Lower lobe of right lung (tissue), 2 donors: ENCODE measurements around the gene LMNB1. TPM values are rescaled to one million over a fixed set of nuclear protein-coding genes. Genes with fewer than 3 reads are reported as not detected.
"Not testable (repeated sequence)": the region's sequence is repeated elsewhere in the genome, so short reads cannot be mapped to it uniquely, and the experiment has no call there.

Source experiments
- ATAC-seq, 2 donors: fragments of 200-7000 bp; cut with Tn5 transposase; one replicate each; pipeline ENCODE4 v1.9.1; 2020 to 2022; ENCODE audit warnings: mild to moderate bottlenecking in 2 of 2, moderate library complexity in 2 of 2
- DNase-seq: peaks from one replicate; pipeline ENCODE4 v3.0.0-alpha.2; 2020
- H3K27ac ChIP-seq: fragments of 200-600 bp; one replicate; pipeline ENCODE4 v1.8.0; 2022
- H3K27me3 ChIP-seq: fragments of 200-600 bp; one replicate; pipeline ENCODE4 v1.8.0; 2022; ENCODE audit warnings: low read depth
- H3K36me3 ChIP-seq: fragments of 200-600 bp; one replicate; pipeline ENCODE4 v1.8.0; 2022; ENCODE audit warnings: mild to moderate bottlenecking
- H3K4me1 ChIP-seq: fragments of 200-600 bp; one replicate; pipeline ENCODE4 v1.8.0; 2022
- H3K4me3 ChIP-seq: fragments of 200-600 bp; one replicate; pipeline ENCODE4 v1.8.0; 2022; ENCODE audit warnings: mild to moderate bottlenecking
- H3K9me3 ChIP-seq: fragments of 200-600 bp; one replicate; pipeline ENCODE4 v1.8.0; 2022
- intact Hi-C: fragments of 100-400 bp; cut with DNase I; formaldehyde crosslinking; loops from one replicate; pipeline ENCODE4 v1.11.0; 2022
- total RNA-seq: library from RNA; stranded (reverse); fragmentation: NEBNext Ultra II Directional; extraction: Animal tissue kit (Norgen Biotek cat#: 25700); gene quantifications from one replicate; pipeline ENCODE4 v1.2.1, GENCODE V29; 2021
- TF ChIP-seq, protein P1 (sequence below): fragments of 200-600 bp; IDR thresholded peaks from one replicate; pipeline ENCODE4 v1.8.0; 2022; ENCODE audit warnings: antibody characterized with exemption, mild to moderate bottlenecking
- donor health status: DM: no; HTN: yes; CAD: no; lungs with severe emphysema.

LMNB1 gene
- total RNA-seq, 1 donor from 2014 or later = 13.5 TPM

- Histone ChIP-seq H3K27ac (no peak overlapping the region), H3K9me3 (no peaks in the 10 kb centered on the region), H3K36me3 (peaks cover 5% of the 10 kb centered on the region), H3K27me3 (no peaks in the 10 kb centered on the region), H3K4me1 (no peaks in the 10 kb centered on the region), H3K4me3 (no peak overlapping the region)
- TF ChIP-seq, protein P1, sequence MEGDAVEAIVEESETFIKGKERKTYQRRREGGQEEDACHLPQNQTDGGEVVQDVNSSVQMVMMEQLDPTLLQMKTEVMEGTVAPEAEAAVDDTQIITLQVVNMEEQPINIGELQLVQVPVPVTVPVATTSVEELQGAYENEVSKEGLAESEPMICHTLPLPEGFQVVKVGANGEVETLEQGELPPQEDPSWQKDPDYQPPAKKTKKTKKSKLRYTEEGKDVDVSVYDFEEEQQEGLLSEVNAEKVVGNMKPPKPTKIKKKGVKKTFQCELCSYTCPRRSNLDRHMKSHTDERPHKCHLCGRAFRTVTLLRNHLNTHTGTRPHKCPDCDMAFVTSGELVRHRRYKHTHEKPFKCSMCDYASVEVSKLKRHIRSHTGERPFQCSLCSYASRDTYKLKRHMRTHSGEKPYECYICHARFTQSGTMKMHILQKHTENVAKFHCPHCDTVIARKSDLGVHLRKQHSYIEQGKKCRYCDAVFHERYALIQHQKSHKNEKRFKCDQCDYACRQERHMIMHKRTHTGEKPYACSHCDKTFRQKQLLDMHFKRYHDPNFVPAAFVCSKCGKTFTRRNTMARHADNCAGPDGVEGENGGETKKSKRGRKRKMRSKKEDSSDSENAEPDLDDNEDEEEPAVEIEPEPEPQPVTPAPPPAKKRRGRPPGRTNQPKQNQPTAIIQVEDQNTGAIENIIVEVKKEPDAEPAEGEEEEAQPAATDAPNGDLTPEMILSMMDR = peak; percentile 42
- DNase-seq (no peak), ATAC-seq (no peak)
- intact Hi-C loops = no loop called here
Observed at GRCh38 chr5:126837906-126838539, 61.1 kb downstream of the LMNB1 start.

DNA sequence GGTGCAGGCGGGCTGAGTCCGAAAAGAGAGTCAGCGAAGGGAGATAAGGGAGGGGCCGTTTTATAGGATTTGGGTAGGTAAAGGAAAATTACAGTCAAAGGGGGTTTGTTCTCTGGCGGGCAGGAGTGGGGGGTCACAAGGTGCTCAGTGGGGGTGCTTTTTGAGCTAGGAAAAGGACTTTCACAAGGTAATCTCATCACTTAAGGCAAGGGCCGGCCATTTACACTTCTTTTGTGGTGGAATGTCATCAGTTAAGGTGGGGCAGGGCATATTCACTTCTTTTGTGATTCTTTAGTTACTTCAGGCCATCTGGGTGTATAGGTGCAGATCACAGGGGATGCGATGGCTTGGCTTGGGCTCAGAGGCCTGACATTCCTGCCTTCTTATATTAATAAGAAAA, 62.5 kb downstream of the LMNB1 start:
- H3K4me1 ChIP-seq, H3K36me3 ChIP-seq, ATAC-seq, intact Hi-C loops, H3K27me3 ChIP-seq, DNase-seq, H3K27ac ChIP-seq, H3K9me3 ChIP-seq, H3K4me3 ChIP-seq: not testable (repeated sequence)

GRCh38 chr5:126843375-126843774, 66.4 kb downstream of the LMNB1 start:
- H3K27ac ChIP-seq, H3K9me3 ChIP-seq, DNase-seq, H3K27me3 ChIP-seq, intact Hi-C loops, ATAC-seq, H3K4me3 ChIP-seq, H3K36me3 ChIP-seq: not testable (repeated sequence)
- H3K4me1 ChIP-seq = peaks cover 10% of the 10 kb centered on the region

DNA sequence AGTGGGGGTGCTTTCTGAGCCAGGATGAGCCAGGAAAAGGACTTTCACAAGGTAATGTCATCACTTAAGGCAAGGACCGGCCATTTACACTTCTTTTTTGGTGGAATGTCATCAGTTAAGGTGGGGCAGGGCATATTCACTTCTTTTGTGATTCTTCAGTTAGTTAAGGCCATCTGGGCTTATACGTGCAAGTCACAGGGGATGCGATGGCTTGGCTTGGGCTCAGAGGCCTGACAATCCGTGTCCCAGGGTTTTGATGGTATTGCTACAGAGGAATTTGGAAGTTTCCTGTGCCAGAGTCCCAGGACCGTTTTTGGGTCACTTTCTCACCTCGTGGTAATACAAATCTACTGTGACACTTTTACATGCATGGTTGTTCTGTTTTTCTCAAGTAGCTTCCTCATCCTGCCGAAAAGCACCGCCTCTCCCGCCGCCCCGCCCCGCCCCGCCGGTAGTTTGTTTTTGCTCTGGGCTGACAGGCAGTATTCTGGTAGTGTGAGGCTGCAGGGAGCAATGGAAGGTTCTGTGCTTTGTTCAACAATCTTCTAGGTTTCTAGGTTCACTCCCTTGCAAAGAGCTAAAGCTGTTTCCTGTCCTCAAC, 68.6 kb downstream of the LMNB1 start:
- H3K27me3 ChIP-seq, H3K36me3 ChIP-seq, H3K27ac ChIP-seq, intact Hi-C loops, H3K4me3 ChIP-seq, H3K9me3 ChIP-seq: not testable (repeated sequence)
- peaks cover 10% of the 10 kb centered on the region for H3K4me1 ChIP-seq
- ATAC-seq (peak; percentile 83 to 84), DNase-seq (peak; percentile 73)

DNA sequence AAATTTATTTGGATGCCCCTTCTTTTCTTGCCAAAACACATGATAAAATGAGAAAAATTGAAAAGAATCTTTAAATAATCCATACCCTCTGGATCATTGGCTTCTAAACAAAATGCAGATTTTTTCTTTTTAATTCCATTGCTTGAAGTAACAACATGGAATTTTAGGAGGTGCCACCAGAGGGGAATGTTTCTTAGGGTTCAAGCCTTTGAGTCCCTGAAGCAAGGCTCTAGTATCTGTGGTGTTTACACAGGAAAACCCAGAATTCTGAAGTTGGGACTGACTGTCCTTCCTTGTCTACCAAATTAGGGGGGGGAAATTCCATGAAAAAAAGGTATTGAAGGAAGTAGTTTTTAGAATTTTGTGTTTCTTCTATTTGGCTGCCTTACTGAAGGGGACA, 69.4 kb downstream of the LMNB1 start:
- ATAC-seq = no peak
- Histone ChIP-seq H3K4me3 (no peak overlapping the region), H3K27me3 (no peaks in the 10 kb centered on the region), H3K27ac (no peak overlapping the region), H3K4me1 (peaks cover 10% of the 10 kb centered on the region), H3K36me3 (no peaks in the 10 kb centered on the region), H3K9me3 (no peaks in the 10 kb centered on the region)
- no peak for DNase-seq
- TF ChIP-seq, protein P1 = peak; percentile 10
- intact Hi-C loops = no loop called here

DNA sequence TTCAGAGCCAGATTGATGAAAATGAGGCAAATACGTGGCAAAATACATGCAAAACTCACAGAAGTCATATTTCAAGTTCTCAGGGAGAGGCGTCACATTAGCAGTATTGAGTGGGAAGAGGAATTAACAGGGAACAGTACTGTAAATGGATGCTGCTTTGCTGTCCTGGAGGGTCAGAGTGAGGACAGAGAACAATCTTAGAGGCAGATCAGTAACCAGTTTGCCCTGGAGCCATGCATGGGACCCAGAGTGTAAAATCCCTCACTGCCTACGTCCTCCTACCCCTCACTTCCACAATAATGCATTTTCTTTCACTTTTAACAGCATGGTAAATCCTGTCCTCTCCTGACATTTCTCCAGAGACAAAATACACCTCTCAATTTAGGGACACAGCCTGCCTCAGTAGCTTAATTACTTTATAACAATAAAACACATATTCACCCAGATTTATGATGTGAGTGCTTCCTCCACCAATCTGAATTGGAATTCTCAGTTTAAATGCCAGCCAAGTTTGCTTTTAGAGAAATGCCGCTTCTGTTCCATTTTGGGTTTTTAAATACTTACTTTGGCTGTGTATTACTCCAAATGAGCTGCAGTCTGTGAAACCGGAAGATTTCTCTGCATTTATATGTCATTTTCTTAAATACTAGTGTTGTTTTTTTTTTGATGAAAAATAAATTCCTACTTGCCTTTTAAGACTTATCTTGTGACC, 70.0 kb downstream of the LMNB1 start:
- Histone ChIP-seq H3K27ac (no peak overlapping the region), H3K4me1 (peaks cover 15% of the 10 kb centered on the region), H3K36me3 (no peaks in the 10 kb centered on the region), H3K27me3 (no peaks in the 10 kb centered on the region), H3K9me3 (no peaks in the 10 kb centered on the region), H3K4me3 (no peak overlapping the region)
- intact Hi-C loops = no loop called here
- ATAC-seq (no peak), DNase-seq (no peak)
- TF ChIP-seq, protein P1 = no peak

- ATAC-seq (no peak), DNase-seq (no peak)
- no peaks in the 10 kb centered on the region for H3K9me3 ChIP-seq
- peaks cover 20% of the 10 kb centered on the region for H3K4me1 ChIP-seq
- TF ChIP-seq, protein P1 = no peak
- H3K4me3 ChIP-seq = no peak overlapping the region
- H3K27ac ChIP-seq = peak overlapping the region; percentile 31
- intact Hi-C loops = no loop called here
- H3K36me3 ChIP-seq = no peaks in the 10 kb centered on the region
- H3K27me3 ChIP-seq = no peaks in the 10 kb centered on the region
Observed at GRCh38 chr5:126847456-126847820, 70.5 kb downstream of the LMNB1 start.
